Astrocyte (in vitro differentiated cells and primary cell): ENCODE results near the gene CHRNA3. TPM values are rescaled to one million over a fixed set of nuclear protein-coding genes. Genes with fewer than 3 reads are reported as not detected.
"Not testable (repeated sequence)": the region's sequence is repeated elsewhere in the genome, so short reads cannot be mapped to it uniquely, and the experiment has no call there.

ENCODE experiments used
- DNase-seq: peaks from one replicate; pipeline ENCODE4 v3.0.0-alpha.2; 2010; ENCODE audit warnings: low read depth
- FAIRE-seq: peaks from 2 replicates; lab custom pipeline; 2011; peaks lifted over from hg19 to GRCh38; lab: Jason Lieb, UNC
- H2AFZ ChIP-seq: 2 replicates; pipeline ENCODE4 v1.6.0; 2012; ENCODE audit warnings: low read depth, low read length, inconsistent platforms
- H3K27ac ChIP-seq: 2 replicates; pipeline ENCODE4 v1.5.1; 2011; ENCODE audit warnings: low read depth, low read length, inconsistent platforms
- H3K27me3 ChIP-seq: 2 replicates; pipeline ENCODE4 v1.6.0; 2011; ENCODE audit warnings: low read length, inconsistent platforms; ENCODE audit not compliant: insufficient read depth
- H3K36me3 ChIP-seq: 2 replicates; pipeline ENCODE4 v1.5.1; 2011; ENCODE audit warnings: low read length, inconsistent platforms; ENCODE audit not compliant: insufficient read depth
- H3K4me1 ChIP-seq: 2 replicates; pipeline ENCODE4 v1.5.1; 2011; ENCODE audit warnings: low read length, inconsistent platforms; ENCODE audit not compliant: insufficient read depth
- H3K4me2 ChIP-seq: 2 replicates; pipeline ENCODE4 v1.6.0; 2012; ENCODE audit warnings: low read length, inconsistent platforms
- H3K4me3 ChIP-seq: 2 replicates; pipeline ENCODE4 v1.5.1; 2011; ENCODE audit warnings: low read depth, mild to moderate bottlenecking, low read length, inconsistent platforms; ENCODE audit not compliant: insufficient read depth
- H3K79me2 ChIP-seq: 2 replicates; pipeline ENCODE4 v1.6.0; 2012; ENCODE audit warnings: mild to moderate bottlenecking, low read length, inconsistent platforms; ENCODE audit not compliant: insufficient read depth
- H3K9ac ChIP-seq: 2 replicates; pipeline ENCODE4 v1.6.0; 2012; ENCODE audit warnings: mild to moderate bottlenecking, low read length, inconsistent platforms
- H3K9me3 ChIP-seq: 2 replicates; pipeline ENCODE4 v1.5.1; 2012; ENCODE audit warnings: low read depth, mild to moderate bottlenecking, low read length, inconsistent platforms; ENCODE audit not compliant: insufficient read depth
- H4K20me1 ChIP-seq: 2 replicates; pipeline ENCODE4 v1.6.0; 2012; ENCODE audit warnings: low read length, inconsistent platforms; ENCODE audit not compliant: insufficient read depth
- H3K27ac Mint-ChIP-seq: one replicate; pipeline ENCODE4 v1.8.0; 2021; ENCODE audit warnings: mild to moderate bottlenecking, mixed read lengths; ENCODE audit not compliant: unreplicated experiment
- H3K27me3 Mint-ChIP-seq: one replicate; pipeline ENCODE4 v1.8.0; 2021; ENCODE audit warnings: low read depth, mixed read lengths; ENCODE audit not compliant: unreplicated experiment
- H3K36me3 Mint-ChIP-seq: one replicate; pipeline ENCODE4 v1.8.0; 2021; ENCODE audit warnings: low read depth, mixed read lengths; ENCODE audit not compliant: unreplicated experiment
- H3K4me1 Mint-ChIP-seq: one replicate; pipeline ENCODE4 v1.8.0; 2021; ENCODE audit warnings: low read depth, mixed read lengths; ENCODE audit not compliant: unreplicated experiment
- H3K4me3 Mint-ChIP-seq: one replicate; pipeline ENCODE4 v1.8.0; 2021; ENCODE audit warnings: mild to moderate bottlenecking, moderate library complexity, mixed read lengths; ENCODE audit not compliant: unreplicated experiment
- H3K9me3 Mint-ChIP-seq: one replicate; pipeline ENCODE4 v1.8.0; 2021; ENCODE audit warnings: mild to moderate bottlenecking, mixed read lengths; ENCODE audit not compliant: unreplicated experiment
- CTCF ChIP-seq: IDR thresholded peaks from 2 replicates; pipeline ENCODE4 v1.5.1; 2011; ENCODE audit warnings: low read depth, mild to moderate bottlenecking, inconsistent platforms, low read length, moderate library complexity; ENCODE audit not compliant: insufficient read depth
- EZH2 ChIP-seq: IDR thresholded peaks from 2 replicates; pipeline ENCODE4 v1.6.1; 2012; ENCODE audit warnings: mild to moderate bottlenecking, low read length, inconsistent platforms; ENCODE audit not compliant: insufficient read depth
- total RNA-seq: library from RNA; stranded (reverse); gene quantifications from 2 replicates; pipeline ENCODE4 v1.2.1, GENCODE V29; 2021

CHRNA3 gene
- total RNA-seq, 1 donor from 2014 or later = not detected

GRCh38 chr15:78614021-78614420 lies 6.8 kb downstream of the CHRNA3 start:
- FAIRE-seq = no peak
- no peak overlapping the region for H2AFZ ChIP-seq

GRCh38 chr15:78609551-78609950 lies 11.2 kb downstream of the CHRNA3 start:
- not testable (repeated sequence) for H3K27ac Mint-ChIP-seq, H3K4me3 Mint-ChIP-seq, DNase-seq, H3K27me3 ChIP-seq, H2AFZ ChIP-seq, H3K9me3 Mint-ChIP-seq, H3K27ac ChIP-seq, H3K4me3 ChIP-seq, H3K36me3 ChIP-seq, H3K36me3 Mint-ChIP-seq, H3K4me2 ChIP-seq, H4K20me1 ChIP-seq, H3K9me3 ChIP-seq, H3K4me1 ChIP-seq, H3K4me1 Mint-ChIP-seq, H3K9ac ChIP-seq, FAIRE-seq, H3K79me2 ChIP-seq
- peaks cover 17% of the 10 kb centered on the region for H3K27me3 Mint-ChIP-seq

More at GRCh38 chr15:78614021-78614420, 6.8 kb downstream of the CHRNA3 start:
- Mint-ChIP-seq H3K27me3 (peaks cover 32% of the 10 kb centered on the region), H3K27ac (no peak overlapping the region), H3K4me1 (peaks cover 2% of the 10 kb centered on the region), H3K4me3 (no peak overlapping the region), H3K9me3 (peaks cover 6% of the 10 kb centered on the region), H3K36me3 (no peaks in the 10 kb centered on the region)
- Histone ChIP-seq H3K9ac (no peak overlapping the region), H3K4me1 (no peaks in the 10 kb centered on the region), H3K4me2 (no peak overlapping the region), H4K20me1 (no peaks in the 10 kb centered on the region), H3K79me2 (no peaks in the 10 kb centered on the region), H3K36me3 (no peaks in the 10 kb centered on the region), H3K4me3 (no peak overlapping the region), H3K9me3 (no peaks in the 10 kb centered on the region), H3K27ac (no peak overlapping the region), H3K27me3 (peaks cover 5% of the 10 kb centered on the region)
- DNase-seq = no peak
- TF ChIP-seq CTCF (no peak), EZH2 (no peak)

GRCh38 chr15:78605680-78606079 lies 15.1 kb downstream of the CHRNA3 start:
- H3K27me3 Mint-ChIP-seq = peaks cover 21% of the 10 kb centered on the region
- peaks cover 5% of the 10 kb centered on the region for H3K36me3 Mint-ChIP-seq
- peaks cover 9% of the 10 kb centered on the region for H3K9me3 Mint-ChIP-seq
- no peak for FAIRE-seq
- Histone ChIP-seq H4K20me1 (no peaks in the 10 kb centered on the region), H3K4me1 (no peaks in the 10 kb centered on the region), H3K4me3 (no peak overlapping the region), H3K36me3 (no peaks in the 10 kb centered on the region), H3K4me2 (no peak overlapping the region), H3K9me3 (no peaks in the 10 kb centered on the region), H2AFZ (no peak overlapping the region), H3K79me2 (no peaks in the 10 kb centered on the region), H3K27ac (no peak overlapping the region), H3K27me3 (no peaks in the 10 kb centered on the region), H3K9ac (no peak overlapping the region)
- no peak for DNase-seq
- H3K4me3 Mint-ChIP-seq = no peak overlapping the region
- no peak for TF ChIP-seq EZH2
- no peak for TF ChIP-seq CTCF
- H3K27ac Mint-ChIP-seq = no peak overlapping the region
- no peaks in the 10 kb centered on the region for H3K4me1 Mint-ChIP-seq
